Endothelial cell of umbilical vein (primary cell): ENCODE data around the gene OPCML. TPM values are rescaled to one million over a fixed set of nuclear protein-coding genes. Genes with fewer than 3 reads are reported as not detected.

Source experiments
- BruUV-seq: library from RNA; stranded (reverse); fragments of 400-500 nt; replicated peaks from 2 replicates; lab custom pipeline; 2021; lab: Mats Ljungman, UMichigan
- CTCF ChIA-PET: fragments of 300-600, 350-600 bp; sonication (Branson Sonifier 250); formaldehyde crosslinking; loops from one replicate; lab custom pipeline; 2021; ENCODE audit warnings: antibody characterized with exemption, inconsistent platforms; lab: Charles Lee
- POLR2A ChIA-PET: fragments of 300-600, 350-600 bp; sonication (Branson Sonifier 250); formaldehyde crosslinking; loops from one replicate; lab custom pipeline; 2021; ENCODE audit warnings: antibody characterized with exemption, inconsistent platforms; lab: Charles Lee
- DNase-seq: peaks from one replicate; pipeline ENCODE4 v3.0.0-alpha.2; 2011; ENCODE audit warnings: low read depth, low spot score
- FAIRE-seq: peaks from 2 replicates; lab custom pipeline; 2011; peaks lifted over from hg19 to GRCh38; lab: Jason Lieb, UNC
- H2AFZ ChIP-seq: 2 replicates; pipeline ENCODE4 v1.6.0; 2012; ENCODE audit warnings: low read depth, low read length, control low read depth, inconsistent platforms
- H3K27ac ChIP-seq: 2 replicates; pipeline ENCODE4 v1.5.1; 2011; ENCODE audit warnings: low read depth, mild to moderate bottlenecking, control low read depth, low read length, moderate library complexity; ENCODE audit not compliant: insufficient read depth
- H3K27me3 ChIP-seq, 2 experiments: 2 replicates each; pipeline versions ENCODE4 v1.6.0 to v1.6.1; 2011; ENCODE audit warnings: low read length in 2 of 2, mixed read lengths in 1 of 2; ENCODE audit not compliant: control insufficient read depth in 2 of 2, insufficient read depth in 2 of 2
- H3K36me3 ChIP-seq, 2 experiments: 2 replicates in 1 of 2; 3 replicates in 1 of 2; pipeline ENCODE4 v1.5.1; 2011; ENCODE audit warnings: low read length in 2 of 2, mild to moderate bottlenecking in 1 of 2, moderate library complexity in 1 of 2; ENCODE audit not compliant: control insufficient read depth in 2 of 2, insufficient read depth in 2 of 2; ENCODE audit errors: extremely low read depth in 1 of 2
- H3K4me1 ChIP-seq: 3 replicates; pipeline ENCODE4 v1.5.1; 2011; ENCODE audit warnings: mild to moderate bottlenecking, low read length; ENCODE audit not compliant: control insufficient read depth, insufficient read depth; ENCODE audit errors: extremely low read depth
- H3K4me2 ChIP-seq: 2 replicates; pipeline ENCODE4 v1.6.1; 2011; ENCODE audit warnings: low read length, control low read depth, mixed read lengths; ENCODE audit not compliant: insufficient read depth
- H3K4me3 ChIP-seq, 3 experiments: fragments of 200-600 bp in 1 of 3; sonication (generic), shearing (Covaris generic) in 1 of 3; replicated peaks in 1 of 3; 2 replicates each; pipeline ENCODE4 v1.5.1; 2011 to 2016; ENCODE audit warnings: control low read depth in 3 of 3, low read length in 3 of 3, mild to moderate bottlenecking in 2 of 3, inconsistent platforms in 1 of 3, low read depth in 1 of 3, moderate library complexity in 1 of 3; ENCODE audit not compliant: insufficient read depth in 1 of 3
- H3K79me2 ChIP-seq: 2 replicates; pipeline ENCODE4 v1.6.0; 2012; ENCODE audit warnings: low read length, inconsistent platforms; ENCODE audit not compliant: control insufficient read depth, insufficient read depth
- H3K9ac ChIP-seq: replicated peaks from 2 replicates; pipeline ENCODE3; 2011; ENCODE audit warnings: low read length, control low read depth; ENCODE audit not compliant: insufficient read depth; ENCODE audit errors: extremely low read depth
- H3K9me1 ChIP-seq: replicated peaks from 3 replicates; pipeline ENCODE4 v1.6.0; 2011; ENCODE audit warnings: mild to moderate bottlenecking, low read length; ENCODE audit not compliant: control insufficient read depth, insufficient read depth; ENCODE audit errors: extremely low read depth
- H3K9me3 ChIP-seq: replicated peaks from 2 replicates; pipeline ENCODE4 v1.5.1; 2012; ENCODE audit warnings: low read length, inconsistent platforms; ENCODE audit not compliant: control insufficient read depth, insufficient read depth
- H4K20me1 ChIP-seq: replicated peaks from 2 replicates; pipeline ENCODE3; 2011; ENCODE audit warnings: mild to moderate bottlenecking, low read length; ENCODE audit not compliant: control insufficient read depth, insufficient read depth; ENCODE audit errors: extremely low read depth
- CTCF ChIP-seq, 2 donors: IDR thresholded peaks; 1 replicate in 1 of 2; 2 replicates in 1 of 2; pipeline ENCODE4 v1.5.1; 2011; ENCODE audit warnings: low read length in 2 of 2, mild to moderate bottlenecking in 2 of 2, moderate library complexity in 2 of 2, control low read depth in 1 of 2, inconsistent platforms in 1 of 2, low read depth in 1 of 2; ENCODE audit not compliant: insufficient read depth in 1 of 2; ENCODE audit errors: extremely low read depth in 1 of 2
- EZH2 ChIP-seq: IDR thresholded peaks from 2 replicates; pipeline ENCODE4 v1.6.1; 2012; ENCODE audit warnings: borderline replicate concordance, low read depth, mild to moderate bottlenecking, moderate library complexity, low read length, inconsistent platforms; ENCODE audit not compliant: severe bottlenecking
- FOS ChIP-seq: IDR thresholded peaks from 2 replicates; pipeline ENCODE4 v1.6.1; 2011; ENCODE audit warnings: mild to moderate bottlenecking, low read length, moderate library complexity, borderline replicate concordance; ENCODE audit not compliant: insufficient read depth
- GATA2 ChIP-seq: IDR thresholded peaks from 2 replicates; pipeline ENCODE4 v1.7.0; 2011; ENCODE audit warnings: low read depth, mild to moderate bottlenecking, moderate library complexity, mixed read lengths, low read length; ENCODE audit not compliant: insufficient read length, insufficient read depth
- JUN ChIP-seq: IDR thresholded peaks from 2 replicates; pipeline ENCODE4 v1.6.1; 2011; ENCODE audit warnings: borderline replicate concordance, low read depth; ENCODE audit not compliant: insufficient read length, insufficient read depth
- MYC ChIP-seq: IDR thresholded peaks from one replicate; pipeline ENCODE4 v1.6.1; 2011; ENCODE audit warnings: mild to moderate bottlenecking, low read depth, low read length
- POLR2AphosphoS5 ChIP-seq: IDR thresholded peaks from 2 replicates; pipeline ENCODE4 v1.6.1; 2012; ENCODE audit warnings: low read depth, mild to moderate bottlenecking, control low read depth, low read length, moderate library complexity; ENCODE audit not compliant: insufficient read depth
- dilution Hi-C: fragments of 300-500 bp; cut with MboI; formaldehyde crosslinking; loops from one replicate; pipeline ENCODE4 v1.15.0; 2019; ENCODE audit warnings: low sequenced_read_pairs; ENCODE audit not compliant: extremely low pct_ligation_motif_present
- intact Hi-C: fragments of 100-400 bp; cut with micrococcal nuclease; formaldehyde crosslinking; loops from one replicate; pipeline ENCODE4 v1.10.0; 2022
- polyA plus RNA-seq, 4 experiments: library from polyadenylated mRNA; depleted of rRNA in 3 of 4; stranded (reverse) in 3 of 4; unstranded in 1 of 4; fragments of >200 nt; gene quantifications; 2 replicates each; pipeline versions ENCODE4 v1.2.1 to v1.2.3, GENCODE V29; 2011 to 2012; ENCODE audit warnings: missing spikeins in 1 of 4
- total RNA-seq: library from RNA; stranded (reverse); gene quantifications from 2 replicates; pipeline ENCODE4 v1.2.3, GENCODE V29; 2021

The OPCML gene
- total and polyA plus RNA-seq, 2 donors (not counting 3 experiments of a cell fraction or from before 2014, with no cell fraction given): not detected

GRCh38 chr11:132997396-132997795 is 534.9 kb downstream of the OPCML start:
- CTCF ChIA-PET: no interaction called here
- Histone ChIP-seq H2AFZ (no peak overlapping the region), H3K79me2 (no peaks in the 10 kb centered on the region), H4K20me1 (no peaks in the 10 kb centered on the region), H3K4me3 (no peak overlapping the region), H3K9me3 (no peaks in the 10 kb centered on the region), H3K36me3 (no peaks in the 10 kb centered on the region), H3K4me1 (no peaks in the 10 kb centered on the region), H3K9me1 (no peaks in the 10 kb centered on the region), H3K27ac (no peak overlapping the region), H3K9ac (no peak overlapping the region), H3K27me3 (no peaks in the 10 kb centered on the region), H3K4me2 (no peak overlapping the region)
- FAIRE-seq (no peak), DNase-seq (no peak)
- intact Hi-C loops (no loop called here), dilution Hi-C loops (no loop called here)
- no TSS peak for BruUV-seq
- TF ChIP-seq EZH2 (no peak), JUN (no peak), POLR2AphosphoS5 (no peak), CTCF (IDR thresholded peaks at IDR 0.05; ENCODE audit: extremely low read depth in 1 of 2, insufficient read depth in 1 of 2, low read depth in 1 of 2, low read length in 2 of 2) (no peak), MYC (no peak), GATA2 (no peak), FOS (no peak)
- POLR2A ChIA-PET: no interaction called here
